Activated naive CD4-positive, alpha-beta T cell treated with anti-CD3 and anti-CD28 coated beads, Interleukin-2, amount 50 U/mL, for 72 hours (primary cell): ENCODE measurements around the gene EBF3. TPM values are rescaled to one million over a fixed set of nuclear protein-coding genes. Genes with fewer than 3 reads are reported as not detected.
A peak's percentile ranks its signal among the peaks of the same experiment; 100 is the strongest.

Experiments
- ATAC-seq, 2 donors: fragments of 150-1000 bp; cut with Tn5 transposase; 2 replicates each; pipeline ENCODE4 v1.10.0; 2021; ENCODE audit warnings: mild to moderate bottlenecking in 2 of 2, moderate library complexity in 2 of 2
- DNase-seq, 2 donors: peaks; one replicate each; pipeline ENCODE4 v3.0.0; 2021 to 2022; ENCODE audit warnings: low spot score in 2 of 2
- H3K27ac Mint-ChIP-seq, 2 donors: one replicate each; pipeline ENCODE4 v1.8.0; 2022; ENCODE audit warnings: mild to moderate bottlenecking in 2 of 2, mixed read lengths in 2 of 2
- H3K36me3 Mint-ChIP-seq, 2 donors: one replicate each; pipeline ENCODE4 v1.8.0; 2022; ENCODE audit warnings: mixed read lengths in 2 of 2
- H3K9me3 Mint-ChIP-seq, 2 donors: one replicate each; pipeline ENCODE4 v1.8.0; 2022; ENCODE audit warnings: mixed read lengths in 2 of 2
- total RNA-seq, 2 donors: library from RNA; stranded (reverse); gene quantifications; one replicate each; pipeline ENCODE4 v1.2.3, GENCODE V29; 2022

Gene EBF3
- total RNA-seq, 2 donors from 2014 or later, result not detected

DNA sequence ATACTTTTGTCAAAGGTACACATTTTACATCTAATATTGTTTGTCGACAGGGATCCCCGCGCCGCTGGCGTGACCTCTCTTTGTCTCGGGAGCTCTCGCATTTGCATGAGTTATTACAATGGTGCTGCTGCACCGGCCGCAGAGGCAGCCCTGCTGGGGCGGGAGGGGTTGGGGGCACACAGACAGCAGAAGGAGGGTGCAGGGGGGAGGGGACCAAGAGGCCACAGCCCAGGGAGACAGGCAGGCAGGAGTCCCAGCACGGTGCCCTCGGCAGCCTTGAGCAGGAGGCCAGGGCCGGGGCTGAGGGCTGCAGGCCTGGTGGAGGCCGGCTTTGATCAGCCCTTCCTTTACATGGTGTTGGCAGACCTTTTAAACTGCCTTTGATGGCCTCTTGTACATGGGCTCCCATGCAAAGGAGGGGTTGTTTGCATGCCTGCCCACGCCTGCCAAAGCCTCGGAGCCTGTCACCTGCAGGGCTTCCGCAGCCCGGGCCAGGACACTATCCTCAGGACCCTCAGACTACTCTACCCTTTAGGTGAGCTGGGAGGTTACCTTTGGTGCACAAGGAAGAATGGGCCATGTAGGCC lies 95.5 kb downstream of the EBF3 start:
- Mint-ChIP-seq H3K27ac (no peak overlapping the region), H3K9me3 (no peaks in the 10 kb centered on the region), H3K36me3 (no peaks in the 10 kb centered on the region)
- ATAC-seq (no peak), DNase-seq (no peak)

DNA sequence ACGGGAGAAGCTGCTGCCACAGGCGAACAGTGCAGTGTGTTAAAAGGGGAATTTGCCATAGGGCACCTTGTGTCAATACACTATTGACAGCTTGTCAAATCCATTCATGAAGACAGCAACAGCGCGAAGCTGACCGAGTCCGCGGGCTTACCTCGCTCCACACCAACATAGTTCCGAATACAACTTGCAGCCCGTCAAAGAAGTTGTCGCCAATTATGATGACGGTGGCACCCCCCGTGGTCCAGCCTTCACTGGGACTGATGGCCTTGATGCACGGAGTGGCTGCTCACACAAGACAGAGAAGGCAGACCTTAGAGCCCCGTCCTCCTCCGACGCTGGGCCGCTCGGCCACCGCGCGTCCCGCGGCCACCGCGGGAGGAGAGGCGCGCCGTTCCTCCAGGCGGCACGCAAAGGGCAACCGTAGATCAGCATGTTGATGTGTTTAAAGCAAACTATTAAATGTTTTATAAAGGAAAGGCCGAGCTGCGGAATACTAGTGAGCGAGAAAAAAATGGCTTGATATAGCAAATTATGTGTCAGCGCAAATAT lies 96.4 kb downstream of the EBF3 start:
- H3K9me3 Mint-ChIP-seq, result no peaks in the 10 kb centered on the region
- ATAC-seq (no peak), DNase-seq (no peak)
- no peaks in the 10 kb centered on the region for H3K36me3 Mint-ChIP-seq
- H3K27ac Mint-ChIP-seq, result no peak overlapping the region

DNA sequence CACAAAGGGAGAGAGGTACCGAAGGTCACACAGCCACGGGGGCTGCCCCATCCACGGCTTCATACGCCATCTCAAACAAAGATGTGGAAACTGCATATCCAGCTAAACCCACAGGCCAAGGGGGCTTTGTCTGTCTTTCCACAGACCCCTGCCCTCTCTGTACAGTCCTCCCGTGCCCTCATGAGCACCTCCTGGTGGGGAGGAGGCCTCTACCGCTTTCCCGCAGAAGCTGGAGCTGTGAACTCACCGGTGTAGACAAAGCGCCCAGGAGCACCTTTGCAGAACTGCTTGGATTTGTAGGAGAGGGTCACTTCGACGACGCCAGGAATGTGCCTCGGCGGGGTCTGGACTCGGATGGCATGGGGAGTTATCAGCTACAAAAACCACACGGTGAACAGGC lies 97.2 kb downstream of the EBF3 start:
- Mint-ChIP-seq H3K36me3 (no peaks in the 10 kb centered on the region), H3K9me3 (no peaks in the 10 kb centered on the region), H3K27ac (no peak overlapping the region)
- ATAC-seq (no peak), DNase-seq (no peak)

DNA sequence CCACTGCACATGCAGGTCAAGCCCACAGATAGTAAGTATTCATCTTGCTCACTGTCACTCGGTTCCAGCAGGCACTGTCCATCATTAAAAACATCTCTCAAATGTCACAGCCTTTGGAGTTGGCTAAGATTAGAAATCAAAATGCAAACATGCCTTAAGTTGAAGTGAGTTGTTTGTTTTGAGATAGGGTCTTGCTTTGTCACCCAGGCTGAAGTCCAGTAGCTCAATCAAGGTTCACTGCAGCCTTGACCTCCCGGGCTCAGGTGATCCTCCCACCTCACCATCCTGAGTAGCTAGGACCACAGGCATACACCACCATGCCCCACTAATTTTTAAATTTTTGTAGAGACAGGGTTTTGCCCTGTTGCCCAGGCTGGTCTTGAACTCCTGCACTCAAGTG lies 98.1 kb downstream of the EBF3 start:
- no peak for DNase-seq
- Mint-ChIP-seq H3K27ac (no peak overlapping the region), H3K9me3 (no peaks in the 10 kb centered on the region), H3K36me3 (no peaks in the 10 kb centered on the region)
- no peak for ATAC-seq

DNA sequence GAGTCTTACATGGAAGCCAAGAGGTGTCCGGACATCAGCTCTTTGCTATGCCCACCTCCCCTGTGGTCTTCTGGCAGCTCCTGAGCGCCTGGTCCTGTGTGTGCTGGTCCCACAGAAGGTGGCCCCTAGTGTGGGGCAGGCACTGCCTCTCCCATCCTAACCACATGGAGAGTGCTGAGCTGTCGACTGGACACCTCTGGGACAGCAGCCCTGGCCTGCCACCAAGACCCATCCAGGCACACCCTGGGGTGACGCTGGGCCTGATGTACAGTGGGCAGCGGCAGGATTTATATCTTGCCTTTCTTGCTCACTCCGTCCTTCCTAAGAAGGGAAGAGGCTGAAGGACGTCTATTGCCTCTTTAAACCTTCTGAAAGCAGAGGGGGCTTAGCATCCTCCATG lies 98.7 kb downstream of the EBF3 start:
- Mint-ChIP-seq H3K9me3 (no peaks in the 10 kb centered on the region), H3K36me3 (no peaks in the 10 kb centered on the region), H3K27ac (no peak overlapping the region)
- ATAC-seq, result no peak
- DNase-seq, result no peak

DNA sequence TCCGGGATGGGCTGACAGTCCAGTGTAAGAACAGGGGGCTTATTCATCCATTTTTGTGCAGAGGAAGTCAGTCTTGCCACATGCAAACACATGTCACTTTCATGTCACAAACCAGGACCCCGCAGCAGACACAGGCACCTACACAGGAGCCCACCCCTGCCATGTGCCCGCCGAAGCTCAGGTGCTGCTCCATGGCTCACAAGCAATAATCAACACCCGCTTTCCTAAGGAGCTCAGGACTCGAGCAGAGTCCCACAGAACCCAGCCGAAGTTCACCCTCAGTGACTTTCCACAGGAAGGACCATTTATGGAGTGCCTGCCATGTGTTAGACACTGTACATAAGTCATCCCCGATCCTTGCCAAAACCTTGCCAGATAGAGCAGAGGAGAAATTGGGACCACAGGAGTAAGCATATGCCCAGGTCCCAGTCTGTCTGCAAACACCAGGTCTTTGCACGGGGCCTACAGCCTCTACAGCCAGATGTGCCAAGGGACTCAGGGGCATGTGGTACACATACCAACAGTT lies 99.4 kb downstream of the EBF3 start:
- ATAC-seq, result no peak
- DNase-seq, result no peak
- no peaks in the 10 kb centered on the region for H3K9me3 Mint-ChIP-seq
- H3K36me3 Mint-ChIP-seq, result no peaks in the 10 kb centered on the region
- H3K27ac Mint-ChIP-seq, result no peak overlapping the region

DNA sequence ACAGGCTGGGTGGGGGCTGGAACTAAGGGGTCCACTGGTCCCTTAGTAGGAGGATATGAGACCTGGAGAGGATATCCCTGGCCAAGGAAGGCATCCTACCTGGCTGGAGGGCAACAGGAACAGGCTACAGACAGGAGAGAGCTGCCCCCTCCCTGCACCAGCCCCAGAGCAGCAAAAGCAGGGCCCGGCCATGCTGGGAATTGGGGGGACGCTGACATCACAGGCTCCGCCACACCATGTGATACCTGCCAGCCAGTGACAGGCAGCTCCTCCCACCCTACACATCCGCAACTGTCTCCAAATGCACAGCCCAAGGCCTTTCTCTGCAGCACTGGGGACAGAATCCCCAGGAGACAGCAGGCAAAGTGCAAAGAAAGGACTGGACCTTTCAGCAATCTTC lies 100.0 kb downstream of the EBF3 start:
- ATAC-seq, result no peak
- DNase-seq, result no peak
- Mint-ChIP-seq H3K27ac (no peak overlapping the region), H3K36me3 (no peaks in the 10 kb centered on the region), H3K9me3 (no peaks in the 10 kb centered on the region)

DNA sequence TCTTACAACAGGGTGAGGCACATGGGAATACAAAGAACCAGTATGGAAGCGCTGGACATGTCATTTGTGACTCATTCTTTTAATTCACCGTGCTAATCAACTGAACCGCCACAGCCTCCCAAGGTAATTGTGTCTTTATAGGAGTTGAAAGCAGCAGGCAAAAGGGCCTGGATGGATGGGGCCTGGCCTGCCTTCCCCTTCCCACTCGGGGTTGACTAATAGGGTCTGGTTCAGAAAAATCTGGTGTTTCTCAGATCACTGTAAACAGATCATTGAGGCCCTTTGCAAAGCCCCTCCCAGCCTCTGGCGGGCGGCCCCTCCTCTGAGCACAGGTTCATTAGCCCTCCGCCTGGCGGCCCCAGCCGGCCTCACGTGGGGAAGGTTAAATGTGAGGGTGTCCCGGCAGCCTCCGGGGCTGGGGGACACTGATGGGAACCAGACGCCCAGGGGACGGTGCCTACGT lies 100.8 kb downstream of the EBF3 start:
- Mint-ChIP-seq H3K27ac (no peak overlapping the region), H3K9me3 (no peaks in the 10 kb centered on the region), H3K36me3 (no peaks in the 10 kb centered on the region)
- DNase-seq (no peak), ATAC-seq (no peak)

DNA sequence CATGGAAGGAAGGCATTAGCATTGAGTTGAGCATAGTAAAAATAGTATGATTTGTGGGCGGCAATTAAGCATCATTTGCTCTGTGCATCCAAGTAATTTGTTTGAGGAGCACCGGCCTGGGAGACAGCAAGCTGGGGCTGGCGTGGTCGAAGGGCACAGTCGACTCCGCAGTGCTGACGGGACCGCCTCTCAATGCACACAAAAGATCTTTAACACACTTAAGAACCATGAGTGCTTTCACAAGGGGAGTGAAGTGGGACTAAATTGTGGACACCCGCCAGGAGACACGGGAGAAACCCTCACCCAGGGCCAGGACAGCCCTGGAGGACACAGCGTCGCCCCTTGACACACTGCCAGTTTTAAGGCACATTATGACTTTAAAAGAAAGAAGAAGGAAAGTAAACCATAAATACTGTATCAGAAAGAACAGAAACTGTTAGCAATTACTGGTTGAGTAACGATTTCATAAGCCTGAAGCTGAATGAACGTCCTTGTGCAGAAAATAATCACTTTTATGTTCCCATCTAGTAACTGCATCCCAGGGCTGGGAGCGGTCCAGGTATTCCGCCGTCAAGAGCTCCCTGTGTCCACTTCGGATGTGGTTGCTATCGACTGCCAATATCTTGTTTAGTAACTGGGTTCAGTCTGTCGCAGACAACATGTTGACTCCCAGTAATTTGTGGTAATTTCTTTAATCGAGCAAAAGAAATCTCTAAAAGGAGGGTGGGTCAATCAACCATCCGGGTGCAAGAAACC lies 102.1 kb downstream of the EBF3 start:
- Mint-ChIP-seq H3K9me3 (no peaks in the 10 kb centered on the region), H3K27ac (no peak overlapping the region), H3K36me3 (no peaks in the 10 kb centered on the region)
- no peak for ATAC-seq
- DNase-seq, result no peak

DNA sequence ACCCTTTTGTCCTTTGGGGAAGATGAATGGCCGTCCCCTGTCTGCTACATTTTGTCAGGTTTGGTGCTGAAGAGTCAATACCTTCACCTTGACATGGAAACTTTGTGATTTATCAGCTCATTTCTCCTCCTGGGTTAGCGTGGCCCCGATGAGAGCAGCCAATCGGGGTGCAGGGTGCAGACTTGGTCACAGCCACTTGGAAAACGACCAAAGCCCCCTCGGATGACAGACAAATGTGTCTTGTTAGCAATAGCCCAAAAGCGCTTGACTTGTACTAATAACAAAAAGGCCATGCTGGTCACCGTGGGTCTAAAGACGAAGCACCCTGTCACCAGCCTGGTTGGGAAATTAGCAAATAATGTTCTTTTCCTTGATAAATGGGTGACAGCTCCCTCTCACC lies 103.7 kb downstream of the EBF3 start:
- no peaks in the 10 kb centered on the region for H3K9me3 Mint-ChIP-seq

DNA sequence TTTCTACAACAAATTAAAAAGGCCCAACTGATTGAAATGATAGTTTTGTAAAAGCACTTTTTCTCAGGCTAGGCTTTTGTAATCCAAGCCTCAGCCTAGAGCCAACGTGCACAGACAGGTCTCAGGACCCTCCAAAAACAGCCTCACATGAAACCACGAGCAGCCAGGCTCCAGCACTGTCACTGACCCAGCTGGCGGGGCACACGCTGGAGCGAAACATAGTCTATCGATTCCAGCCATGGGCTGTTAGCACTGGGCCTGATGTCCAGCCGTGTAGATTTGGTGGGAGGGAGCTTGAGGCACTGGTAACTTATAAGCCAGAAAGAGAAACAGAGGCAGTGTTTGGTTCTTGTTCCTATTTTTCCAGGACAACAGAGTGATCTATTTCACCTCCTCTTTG lies 104.5 kb downstream of the EBF3 start:
- no peak for ATAC-seq
- peak in 1 of 2 donors; percentile 35 for DNase-seq
- Mint-ChIP-seq H3K36me3 (no peaks in the 10 kb centered on the region), H3K9me3 (no peaks in the 10 kb centered on the region), H3K27ac (no peak overlapping the region)

More for the DNA sequence above, 103.7 kb downstream of the EBF3 start:
- no peak for ATAC-seq
- Mint-ChIP-seq H3K36me3 (no peaks in the 10 kb centered on the region), H3K27ac (no peak overlapping the region)
- DNase-seq, result peak in 1 of 2 donors; percentile 26

DNA sequence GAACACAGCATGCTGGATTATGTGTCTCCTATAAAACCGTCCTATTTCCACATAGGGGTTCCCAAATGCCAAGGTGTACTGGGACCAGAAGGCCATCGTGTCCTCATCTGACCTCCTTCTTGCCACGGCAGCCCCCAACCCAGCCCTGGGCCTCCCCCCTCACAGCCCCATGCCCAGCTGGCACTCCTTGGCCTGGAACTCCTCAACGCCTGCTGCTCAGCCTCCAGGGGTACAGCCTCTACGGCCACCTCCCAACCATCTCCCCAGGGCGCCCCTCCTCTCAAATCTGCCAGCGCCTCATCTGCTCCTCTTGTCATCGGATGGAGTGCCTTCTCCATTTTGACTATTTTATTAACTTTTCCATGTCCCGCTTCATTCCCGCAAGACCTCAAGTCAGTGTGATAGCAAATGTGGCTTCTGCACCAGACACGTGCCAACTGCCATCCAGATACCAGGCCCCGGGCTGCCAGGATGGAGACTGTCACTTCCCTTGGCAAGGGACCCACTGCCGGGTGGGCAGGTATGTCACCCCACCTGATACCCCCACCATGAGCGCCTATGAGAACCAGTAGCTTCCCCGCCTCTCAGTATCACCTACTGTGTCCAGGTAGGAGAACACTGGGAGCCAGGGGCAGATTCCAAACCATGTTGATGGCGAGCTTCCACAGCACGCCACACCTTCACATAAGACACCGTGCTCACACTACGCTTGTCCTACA lies 106.7 kb downstream of the EBF3 start:
- H3K27ac Mint-ChIP-seq, result no peak overlapping the region
- no peaks in the 10 kb centered on the region for H3K36me3 Mint-ChIP-seq
- no peak for ATAC-seq
- no peaks in the 10 kb centered on the region for H3K9me3 Mint-ChIP-seq
- DNase-seq, result no peak

DNA sequence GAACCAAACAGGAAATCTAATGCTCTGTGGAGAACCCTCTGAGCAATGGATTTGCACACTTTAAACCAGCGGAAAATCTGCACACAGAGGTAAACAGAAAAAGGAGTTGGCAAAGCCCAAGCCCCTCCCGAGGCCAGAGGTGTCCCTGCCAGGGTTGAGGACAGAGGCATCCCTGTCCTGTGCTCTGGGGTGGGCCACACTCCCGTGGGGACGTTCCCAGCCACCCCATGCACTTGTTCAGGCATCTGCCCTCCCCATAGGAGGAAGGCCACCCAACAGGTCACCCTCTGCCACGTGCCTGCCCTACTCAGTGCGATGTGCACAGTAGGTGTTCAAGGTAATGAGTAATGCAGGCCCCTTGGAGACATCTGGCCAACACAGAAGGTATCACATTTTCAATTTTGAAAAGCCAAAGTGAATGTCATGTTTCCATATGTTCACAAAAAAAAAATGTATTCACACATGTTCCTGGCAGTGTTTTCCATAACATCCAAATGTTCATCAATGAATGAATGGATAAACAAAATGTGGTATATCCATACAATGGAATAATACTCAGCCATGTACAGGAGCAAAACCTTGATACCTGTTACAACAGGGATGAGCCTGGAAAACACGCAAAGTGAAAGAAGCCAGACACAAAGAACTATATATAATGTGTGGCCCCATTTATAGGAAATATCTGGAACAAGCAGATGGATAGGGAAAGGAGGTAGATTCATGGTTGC lies 108.1 kb downstream of the EBF3 start:
- no peaks in the 10 kb centered on the region for H3K36me3 Mint-ChIP-seq
- peak in 1 of 2 donors; percentile 26 for DNase-seq
- ATAC-seq, result no peak
- H3K27ac Mint-ChIP-seq, result no peak overlapping the region
- H3K9me3 Mint-ChIP-seq, result no peaks in the 10 kb centered on the region

DNA sequence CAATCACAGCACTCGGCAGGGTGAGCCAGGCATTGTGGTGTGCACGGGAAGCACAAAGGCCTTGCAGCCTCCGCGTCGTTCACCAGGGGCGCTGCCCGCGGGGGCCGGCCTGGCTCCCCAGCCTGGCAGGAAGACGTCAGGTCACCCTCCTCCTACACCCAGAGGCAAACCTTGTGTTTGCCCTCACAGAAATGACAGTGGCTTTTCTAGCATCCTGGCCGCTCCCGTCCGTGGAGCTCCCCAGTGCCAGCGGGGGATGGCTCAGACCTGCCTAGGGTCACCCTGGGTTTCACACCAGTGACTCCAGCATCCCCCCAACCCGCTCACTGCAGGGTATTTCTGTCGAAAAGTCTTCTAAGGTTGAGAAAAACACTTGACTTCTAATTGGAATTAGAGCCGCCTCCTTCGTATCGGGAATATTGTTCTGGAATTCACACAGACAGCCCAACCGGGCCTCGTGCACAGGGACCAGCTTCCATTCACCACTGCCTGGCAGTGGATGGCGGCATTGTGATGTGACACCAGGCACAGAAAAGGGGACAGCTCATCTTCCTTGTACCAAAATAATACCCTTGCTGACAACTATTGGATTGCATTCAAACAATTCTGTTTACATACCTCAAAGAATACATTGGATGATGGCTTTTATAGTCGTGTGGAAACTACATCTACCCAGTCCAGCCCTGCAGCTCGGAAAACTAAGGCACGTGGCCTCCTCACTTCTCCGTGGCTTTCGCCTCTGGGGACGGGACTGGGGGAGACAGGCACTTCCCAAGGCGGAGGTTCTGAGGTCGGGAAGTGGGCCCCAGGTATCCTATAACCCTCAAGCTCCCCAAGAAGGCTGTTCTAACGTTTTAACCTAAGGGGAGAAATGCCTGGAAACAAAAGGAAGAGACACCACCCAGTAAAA lies 109.0 kb downstream of the EBF3 start:
- Mint-ChIP-seq H3K27ac (peak overlapping the region in 1 of 2 donors; percentile 72), H3K36me3 (no peaks in the 10 kb centered on the region), H3K9me3 (no peaks in the 10 kb centered on the region)
- ATAC-seq, result no peak
- no peak for DNase-seq

DNA sequence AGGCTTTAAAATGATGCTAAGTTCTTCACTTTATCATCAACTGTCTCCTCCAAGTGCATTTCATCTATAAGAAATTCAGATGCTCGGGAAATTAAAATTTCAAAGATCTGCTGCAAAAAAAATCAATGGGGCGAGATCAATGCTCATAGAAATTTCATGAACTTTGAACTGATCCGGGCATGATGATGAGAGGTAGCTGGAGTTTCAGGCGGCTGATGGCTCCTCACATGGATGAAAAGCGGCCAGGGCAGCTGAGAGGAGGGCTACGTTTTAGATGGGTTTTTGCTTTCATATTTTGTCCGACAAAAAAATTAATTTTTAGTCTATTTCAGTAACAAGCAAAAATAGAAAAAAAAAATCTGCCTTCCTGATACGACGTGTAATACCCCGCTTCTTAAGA lies 109.9 kb downstream of the EBF3 start:
- Mint-ChIP-seq H3K9me3 (no peaks in the 10 kb centered on the region), H3K27ac (peak overlapping the region in 1 of 2 donors; percentile 72), H3K36me3 (no peaks in the 10 kb centered on the region)
- DNase-seq (no peak), ATAC-seq (no peak)

DNA sequence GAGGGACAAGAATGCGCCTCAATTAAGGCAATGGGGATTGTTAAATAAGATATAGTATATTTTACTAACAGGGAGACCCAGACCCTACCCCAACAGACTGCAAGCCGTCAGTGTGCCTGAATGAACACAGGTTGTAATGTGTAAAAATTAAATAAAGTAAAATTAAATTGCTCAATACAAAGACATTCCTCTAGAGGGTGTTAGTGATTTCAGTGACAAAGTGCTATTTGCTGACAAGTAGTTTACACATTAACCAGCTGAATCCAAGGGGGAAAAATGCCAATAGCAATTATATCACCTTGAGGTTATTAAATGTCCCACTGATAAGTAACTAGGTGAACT lies 110.5 kb downstream of the EBF3 start:
- no peak overlapping the region for H3K27ac Mint-ChIP-seq
- no peak for ATAC-seq
- DNase-seq, result no peak
- no peaks in the 10 kb centered on the region for H3K9me3 Mint-ChIP-seq
- no peaks in the 10 kb centered on the region for H3K36me3 Mint-ChIP-seq
